Vagina (tissue), 2 donors: ENCODE measurements around the gene MBD3. TPM values are rescaled to one million over a fixed set of nuclear protein-coding genes. Genes with fewer than 3 reads are reported as not detected.

Source experiments
- DNase-seq, 2 donors: peaks; one replicate each; pipeline ENCODE4 v3.0.0-alpha.2; 2017; ENCODE audit errors: extremely low spot score in 2 of 2
- H3K27ac ChIP-seq: fragments of 200-600 bp; sonication (generic); one replicate; pipeline ENCODE4 v1.5.1; 2019
- H3K27me3 ChIP-seq: fragments of 200-600 bp; sonication (generic); one replicate; pipeline ENCODE4 v1.5.1; 2019
- H3K36me3 ChIP-seq, 2 donors: fragments of 200-600 bp; sonication (generic); one replicate each; pipeline ENCODE4 v1.5.1; 2017 to 2019
- H3K4me1 ChIP-seq: fragments of 200-600 bp; sonication (generic); one replicate; pipeline ENCODE4 v1.5.1; 2019
- H3K4me3 ChIP-seq, 2 donors: fragments of 200-600 bp; sonication (generic); 1 replicate in 1 of 2; 2 replicates in 1 of 2; pipeline ENCODE4 v1.5.1; 2016 to 2019
- H3K9me3 ChIP-seq: fragments of 200-600 bp; sonication (generic); one replicate; pipeline ENCODE4 v1.5.1; 2019
- CTCF ChIP-seq, 3 experiments: fragments of 450-650 bp in 2 of 3; fragments of 200-600 bp in 1 of 3; sonication (generic) in 1 of 3; IDR thresholded peaks; one replicate each; pipeline ENCODE4 v1.5.1; 2017 to 2019; ENCODE audit warnings: antibody characterized with exemption in 3 of 3, mild to moderate bottlenecking in 2 of 3, moderate library complexity in 2 of 3
- POLR2A ChIP-seq, 2 donors: fragments of 450-650 bp; IDR thresholded peaks; one replicate each; pipeline ENCODE4 v1.6.1; 2017; ENCODE audit warnings: antibody characterized with exemption in 2 of 2, mild to moderate bottlenecking in 2 of 2, moderate library complexity in 2 of 2
- POLR2AphosphoS5 ChIP-seq, 2 donors: sonication (generic); formaldehyde crosslinking; IDR thresholded peaks; one replicate each; pipeline ENCODE4 v1.9.0; 2017; ENCODE audit warnings: antibody characterized with exemption in 2 of 2, mild to moderate bottlenecking in 2 of 2, low read depth in 1 of 2; ENCODE audit not compliant: insufficient read depth in 1 of 2
- intact Hi-C: fragments of 100-400 bp; cut with DNase I; formaldehyde crosslinking; loops from one replicate; pipeline ENCODE4 v1.15.1; 2023
- total RNA-seq: library from RNA; depleted of rRNA; stranded (reverse); fragments of >200 nt; gene quantifications from one replicate; pipeline ENCODE4 v1.2.3, GENCODE V29; 2016

The MBD3 gene
- total RNA-seq, 1 donor from 2014 or later: 66.0 TPM

GRCh38 chr19:1554968-1555367 lies 37.7 kb downstream of the MBD3 start:
- intact Hi-C loops: loop anchor here (5.0 kb wide), 1 partner anchor 122 kb away; no protein-coding TSS in a partner anchor
- Histone ChIP-seq H3K4me3 (no peak overlapping the region), H3K36me3 (peaks cover 0 to 4% of the 10 kb centered on the region in 2 donors), H3K27me3 (no peaks in the 10 kb centered on the region), H3K4me1 (no peaks in the 10 kb centered on the region), H3K9me3 (no peaks in the 10 kb centered on the region), H3K27ac (no peak overlapping the region)
- no peak for DNase-seq
- TF ChIP-seq POLR2AphosphoS5 (IDR thresholded peaks at IDR 0.05; ENCODE audit: insufficient read depth in 1 of 2, low read depth in 1 of 2) (no peak), CTCF (IDR thresholded peaks at IDR 0.05) (no peak)

GRCh38 chr19:1553415-1553814 lies 39.2 kb downstream of the MBD3 start:
- no peak for DNase-seq
- peaks cover 0 to 4% of the 10 kb centered on the region in 2 donors for H3K36me3 ChIP-seq
- H3K9me3 ChIP-seq: no peaks in the 10 kb centered on the region
- TF ChIP-seq POLR2A (IDR thresholded peaks at IDR 0.05): no peak
- TF ChIP-seq CTCF (IDR thresholded peaks at IDR 0.05): no peak
- TF ChIP-seq POLR2AphosphoS5 (IDR thresholded peaks at IDR 0.05; ENCODE audit: insufficient read depth in 1 of 2, low read depth in 1 of 2): no peak
- H3K4me1 ChIP-seq: no peaks in the 10 kb centered on the region
- intact Hi-C loops: loop anchor here (5.0 kb wide), 1 partner anchor 124 kb away; no protein-coding TSS in a partner anchor
- H3K4me3 ChIP-seq: no peak overlapping the region
- H3K27ac ChIP-seq: no peak overlapping the region
- no peaks in the 10 kb centered on the region for H3K27me3 ChIP-seq

GRCh38 chr19:1551068-1552040 lies 41.3 kb downstream of the MBD3 start:
- H3K4me3 ChIP-seq: no peak overlapping the region
- no peaks in the 10 kb centered on the region for H3K27me3 ChIP-seq
- peaks cover 0 to 2% of the 10 kb centered on the region in 2 donors for H3K36me3 ChIP-seq
- TF ChIP-seq POLR2A (IDR thresholded peaks at IDR 0.05): no peak
- TF ChIP-seq POLR2AphosphoS5 (IDR thresholded peaks at IDR 0.05; ENCODE audit: insufficient read depth in 1 of 2, low read depth in 1 of 2): no peak
- no peak for TF ChIP-seq CTCF (IDR thresholded peaks at IDR 0.05)
- H3K4me1 ChIP-seq: no peaks in the 10 kb centered on the region
- no peak overlapping the region for H3K27ac ChIP-seq
- H3K9me3 ChIP-seq: no peaks in the 10 kb centered on the region
- intact Hi-C loops: loop anchor here (5.0 kb wide), 1 partner anchor 126 kb away; no protein-coding TSS in a partner anchor
- DNase-seq: no peak

- no peaks in the 10 kb centered on the region for H3K9me3 ChIP-seq
- H3K4me3 ChIP-seq: no peak overlapping the region
- DNase-seq: no peak
- no peaks in the 10 kb centered on the region for H3K36me3 ChIP-seq
- H3K4me1 ChIP-seq: no peaks in the 10 kb centered on the region
- H3K27ac ChIP-seq: no peak overlapping the region
- intact Hi-C loops: loop anchor here (5.0 kb wide), 1 partner anchor 218 kb away; no protein-coding TSS in a partner anchor
- TF ChIP-seq POLR2AphosphoS5 (IDR thresholded peaks at IDR 0.05; ENCODE audit: insufficient read depth in 1 of 2, low read depth in 1 of 2): no peak
- TF ChIP-seq POLR2A (IDR thresholded peaks at IDR 0.05): no peak
- TF ChIP-seq CTCF (IDR thresholded peaks at IDR 0.05): no peak
- no peaks in the 10 kb centered on the region for H3K27me3 ChIP-seq
These were observed 43.2 kb downstream of the MBD3 start for GRCh38 chr19:1549332-1549945.
